MM.1S (cell line): Measurements from ENCODE around the gene DNAL1.

Experiments
- CTCF ChIP-seq: fragments of 300-600 bp; sonication (generic); IDR thresholded peaks from 2 replicates; pipeline ENCODE4 v1.5.1; 2016; ENCODE audit warnings: antibody characterized with exemption, low read length, mixed read lengths
- EZH2 ChIP-seq: fragments of 300-600 bp; sonication (generic); optimal IDR thresholded peaks from 2 replicates; pipeline ENCODE3; 2017; ENCODE audit warnings: low read depth, mild to moderate bottlenecking, antibody characterized with exemption, low read length, mixed read lengths
- EZH2phosphoT487 ChIP-seq: fragments of 300-600 bp; sonication (generic); IDR thresholded peaks from 2 replicates; pipeline ENCODE4 v1.6.1; 2018; ENCODE audit warnings: antibody characterized with exemption, low read length

- no peak for TF ChIP-seq EZH2
- TF ChIP-seq CTCF, result no peak
- TF ChIP-seq EZH2phosphoT487, result no peak
Observed at GRCh38 chr14:73696466-73697400, 51.9 kb downstream of the DNAL1 start.
